Endothelial cell of coronary artery (primary cell): ENCODE results near the gene SPINK8. TPM values are rescaled to one million over a fixed set of nuclear protein-coding genes. Genes with fewer than 3 reads are reported as not detected.

Experiments used
- total RNA-seq: library from RNA; depleted of rRNA; stranded (reverse); fragments of >200 nt; gene quantifications from 2 replicates; pipeline ENCODE4 v1.2.3, GENCODE V29; 2014

SPINK8 gene
- total RNA-seq = not detected in 2 replicates

GRCh38 chr3:48333346-48334245 lies at the start of gene SPINK8:
TSS of gene SPINK8 (minus strand) at chr3:48333661. CDS start at chr3:48328341, 5,320 bp downstream.

DNA sequence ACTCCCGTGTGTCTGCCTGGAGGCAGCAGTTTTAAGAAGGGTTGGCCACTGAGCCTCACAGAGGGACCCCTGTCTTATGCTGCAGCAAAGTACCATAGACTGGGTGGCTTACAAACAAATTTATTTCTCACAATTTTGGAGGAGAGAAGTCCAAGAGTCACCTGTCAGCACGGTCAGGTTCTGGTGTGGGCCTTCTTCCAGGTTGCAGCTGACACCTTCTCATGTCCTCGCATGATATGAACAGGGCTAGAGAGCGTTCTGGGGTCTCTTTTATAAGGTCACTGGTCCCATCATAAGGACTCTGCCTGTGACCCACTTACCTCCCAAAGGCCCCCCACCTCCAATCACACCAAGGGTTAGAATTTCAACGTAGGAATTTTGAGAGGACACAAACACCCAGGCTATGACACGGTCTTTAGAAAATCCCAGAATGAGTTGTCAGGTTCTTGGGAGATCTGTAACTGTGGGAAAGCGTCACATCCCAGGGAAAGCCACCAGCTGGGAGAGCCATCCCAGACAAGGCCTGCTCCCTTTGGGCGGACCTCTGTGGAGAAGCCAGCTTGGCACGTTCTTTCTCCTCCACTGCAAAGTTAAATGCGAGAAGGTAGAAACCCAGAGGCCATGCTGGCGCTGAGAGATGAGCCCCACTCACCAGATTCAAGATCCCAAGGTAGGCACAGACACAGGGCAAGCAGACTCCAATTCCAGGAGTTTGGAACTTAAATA lies 38.4 kb upstream of the SPINK8 start, which contains the start of gene FBXW12:
FBXW12 (plus strand) TSS at position 569 of the 726 bp plus-strand sequence. CDS start 549 bp downstream, outside the sequence.

GRCh38 chr3:48301020-48301799 lies 32.3 kb downstream of the SPINK8 start, which contains the start of gene NME6:
TSS of gene NME6 (minus strand) at chr3:48301367.

Other genes with a start within 250 kb of the SPINK8 start
- 5.9 and 12.4 TPM in 2 replicates for gene CDC25A, start 145.2 kb downstream of the SPINK8 start, total RNA-seq
- not detected in 2 replicates for gene CAMP, start 110.2 kb downstream of the SPINK8 start, total RNA-seq
- 4.5 and 6.8 TPM in 2 replicates for gene ZNF589, start 92.6 kb downstream of the SPINK8 start, total RNA-seq
- 18.1 and 27.1 TPM in 2 replicates for gene NME6, start 32.3 kb downstream of the SPINK8 start, total RNA-seq
- gene FBXW12, start 38.6 kb upstream of the SPINK8 start, total RNA-seq = not detected in 2 replicates
- gene PLXNB1, start 96.4 kb upstream of the SPINK8 start, total RNA-seq = 22.6 and 24.9 TPM in 2 replicates
- gene CCDC51, start 106.5 kb upstream of the SPINK8 start, total RNA-seq = 14.2 and 18.4 TPM in 2 replicates
- 350 and 477 TPM in 2 replicates for gene TMA7, start 106.6 kb upstream of the SPINK8 start, total RNA-seq
- 6.6 and 7.6 TPM in 2 replicates for gene ATRIP, start 113.1 kb upstream of the SPINK8 start, total RNA-seq
- 118 and 125 TPM in 2 replicates for gene SHISA5, start 170.5 kb upstream of the SPINK8 start, total RNA-seq
- 1.4 and 6.6 TPM in 2 replicates for gene PFKFB4, start 223.1 kb upstream of the SPINK8 start, total RNA-seq
- 0.09 TPM in 1 of 2 replicates, not detected in the other for gene UCN2, start 230.1 kb upstream of the SPINK8 start, total RNA-seq